NCI-H526 treated with DMSO at 0.1 percent for 48 hours (cell line): ENCODE results near the gene SRCIN1.
"Not testable (repeated sequence)": the region's sequence is repeated elsewhere in the genome, so short reads cannot be mapped to it uniquely, and the experiment has no call there.

ENCODE experiments used
- DNase-seq: peaks from one replicate; lab custom pipeline; 2025; lab: John Stamatoyannopoulos, UW

Gene SRCIN1

GRCh38 chr17:38605841-38606645 lies at the start of gene SRCIN1:
TSS of gene SRCIN1 (minus strand) at chr17:38605952. CDS start at chr17:38605705, 247 bp downstream.
- peak; percentile 66 for DNase-seq

- no peak for DNase-seq
These were observed 49.0 kb upstream of the SRCIN1 start for GRCh38 chr17:38654411-38655398.

- no peak for DNase-seq
These were observed 47.9 kb upstream of the SRCIN1 start for GRCh38 chr17:38653679-38654078.

GRCh38 chr17:38653230-38653629 lies 47.5 kb upstream of the SRCIN1 start:
- DNase-seq: peak; percentile 86

GRCh38 chr17:38650653-38651173 lies 45.0 kb upstream of the SRCIN1 start:
- DNase-seq: not testable (repeated sequence)

GRCh38 chr17:38637951-38638350 lies 32.2 kb upstream of the SRCIN1 start:
- DNase-seq: no peak

- no peak for DNase-seq
These were observed 30.3 kb upstream of the SRCIN1 start for GRCh38 chr17:38636054-38636453.

GRCh38 chr17:38632334-38632733 lies 26.6 kb upstream of the SRCIN1 start:
- DNase-seq: no peak

GRCh38 chr17:38628441-38628840 lies 22.7 kb upstream of the SRCIN1 start:
- no peak for DNase-seq

GRCh38 chr17:38627957-38628356 lies 22.2 kb upstream of the SRCIN1 start:
- no peak for DNase-seq

GRCh38 chr17:38626606-38627226 lies 21.0 kb upstream of the SRCIN1 start:
- DNase-seq: not testable (repeated sequence)

- DNase-seq: no peak
These were observed 19.7 kb upstream of the SRCIN1 start for GRCh38 chr17:38625482-38625881.

GRCh38 chr17:38624782-38625355 lies 19.1 kb upstream of the SRCIN1 start:
- peak; percentile 25 for DNase-seq

GRCh38 chr17:38621538-38621937 lies 15.8 kb upstream of the SRCIN1 start:
- DNase-seq: no peak

- no peak for DNase-seq
These were observed 15.0 kb upstream of the SRCIN1 start for GRCh38 chr17:38620551-38621277.

- DNase-seq: no peak
These were observed 14.3 kb upstream of the SRCIN1 start for GRCh38 chr17:38619937-38620550.

GRCh38 chr17:38619451-38619795 lies 13.7 kb upstream of the SRCIN1 start:
- DNase-seq: no peak

GRCh38 chr17:38617967-38618760 lies 12.4 kb upstream of the SRCIN1 start:
- DNase-seq: no peak

- no peak for DNase-seq
These were observed 11.5 kb upstream of the SRCIN1 start for GRCh38 chr17:38617074-38617860.
